ENCODE results near the gene VAT1.

Gene VAT1

GRCh38 chr17:43039646-43040045 is 17.5 kb upstream of the VAT1 start:
- H3K27ac ChIP-seq, result no peak overlapping the region
- ChIA-PET CTCF (interaction anchor here (0.6 kb wide), 2 partner anchors 89 to 726 kb away, joined by 3 read pairs; no protein-coding TSS in a partner anchor), POLR2A (ENCODE audit: low non-redundant PET) (no interaction called here)
- TF ChIP-seq CTCF (conservative IDR thresholded peaks at IDR 0.05; ENCODE audit: low read depth), result no peak
- no peak for DNase-seq (ENCODE audit: low spot score)

- no peak for DNase-seq (ENCODE audit: low spot score)
- CTCF ChIA-PET, result no interaction called here
- H3K27ac ChIP-seq, result no peak overlapping the region
- TF ChIP-seq CTCF (conservative IDR thresholded peaks at IDR 0.05; ENCODE audit: low read depth), result no peak
- POLR2A ChIA-PET (ENCODE audit: low non-redundant PET), result no interaction called here
Observed at GRCh38 chr17:43034894-43035293, 12.7 kb upstream of the VAT1 start.

GRCh38 chr17:43033948-43034881 is 12.0 kb upstream of the VAT1 start:
- no peak for DNase-seq (ENCODE audit: low spot score)
- ChIA-PET POLR2A (ENCODE audit: low non-redundant PET) (no interaction called here), CTCF (interaction anchor here (0.6 kb wide), 1 partner anchor 10 kb away, joined by 3 read pairs; no protein-coding TSS in a partner anchor)
- no peak overlapping the region for H3K27ac ChIP-seq
- no peak for TF ChIP-seq CTCF (conservative IDR thresholded peaks at IDR 0.05; ENCODE audit: low read depth)

- H3K27ac ChIP-seq, result no peak overlapping the region
- no peak for DNase-seq (ENCODE audit: low spot score)
- CTCF ChIA-PET, result interaction anchor here (0.5 to 0.6 kb wide), 4 partner anchors 22 to 1311 kb away, joined by 3 to 4 read pairs (median 4); no protein-coding TSS in a partner anchor
- POLR2A ChIA-PET (ENCODE audit: low non-redundant PET), result no interaction called here
- no peak for TF ChIP-seq CTCF (conservative IDR thresholded peaks at IDR 0.05; ENCODE audit: low read depth)
Observed at GRCh38 chr17:43031666-43032065, 9.5 kb upstream of the VAT1 start.

GRCh38 chr17:43030137-43030767 is 8.1 kb upstream of the VAT1 start:
- TF ChIP-seq CTCF (conservative IDR thresholded peaks at IDR 0.05; ENCODE audit: low read depth), result no peak
- ChIA-PET POLR2A (ENCODE audit: low non-redundant PET) (no interaction called here), CTCF (interaction anchor here (0.7 kb wide), 2 partner anchors 64 to 303 kb away, joined by 3 read pairs; no protein-coding TSS in a partner anchor)
- DNase-seq (ENCODE audit: low spot score), result no peak
- H3K27ac ChIP-seq, result no peak overlapping the region

GRCh38 chr17:43028221-43028861 is 6.2 kb upstream of the VAT1 start:
- POLR2A ChIA-PET (ENCODE audit: low non-redundant PET), result no interaction called here
- no peak for TF ChIP-seq CTCF (conservative IDR thresholded peaks at IDR 0.05; ENCODE audit: low read depth)
- peak overlapping the region; percentile 21; the same call in 1 of the 2 replicates for H3K27ac ChIP-seq
- no peak for DNase-seq (ENCODE audit: low spot score)
- CTCF ChIA-PET, result interaction anchor here (0.6 kb wide), 1 partner anchor 176 kb away, joined by 4 read pairs; no protein-coding TSS in a partner anchor

Measured in RWPE1 (cell line).